Lower lobe of right lung (tissue), 2 donors: ENCODE results near the gene DIDO1. TPM values are rescaled to one million over a fixed set of nuclear protein-coding genes. Genes with fewer than 3 reads are reported as not detected.

Experiments
- ATAC-seq, 2 donors: fragments of 200-7000 bp; cut with Tn5 transposase; one replicate each; pipeline ENCODE4 v1.9.1; 2020 to 2022; ENCODE audit warnings: mild to moderate bottlenecking in 2 of 2, moderate library complexity in 2 of 2
- DNase-seq: peaks from one replicate; pipeline ENCODE4 v3.0.0-alpha.2; 2020
- H3K27ac ChIP-seq: fragments of 200-600 bp; one replicate; pipeline ENCODE4 v1.8.0; 2022
- H3K27me3 ChIP-seq: fragments of 200-600 bp; one replicate; pipeline ENCODE4 v1.8.0; 2022; ENCODE audit warnings: low read depth
- H3K36me3 ChIP-seq: fragments of 200-600 bp; one replicate; pipeline ENCODE4 v1.8.0; 2022; ENCODE audit warnings: mild to moderate bottlenecking
- H3K4me1 ChIP-seq: fragments of 200-600 bp; one replicate; pipeline ENCODE4 v1.8.0; 2022
- H3K4me3 ChIP-seq: fragments of 200-600 bp; one replicate; pipeline ENCODE4 v1.8.0; 2022; ENCODE audit warnings: mild to moderate bottlenecking
- H3K9me3 ChIP-seq: fragments of 200-600 bp; one replicate; pipeline ENCODE4 v1.8.0; 2022
- CTCF ChIP-seq: fragments of 200-600 bp; IDR thresholded peaks from one replicate; pipeline ENCODE4 v1.8.0; 2022; ENCODE audit warnings: antibody characterized with exemption, mild to moderate bottlenecking
- intact Hi-C: fragments of 100-400 bp; cut with DNase I; formaldehyde crosslinking; loops from one replicate; pipeline ENCODE4 v1.11.0; 2022
- total RNA-seq: library from RNA; stranded (reverse); fragmentation: NEBNext Ultra II Directional; extraction: Animal tissue kit (Norgen Biotek cat#: 25700); gene quantifications from one replicate; pipeline ENCODE4 v1.2.1, GENCODE V29; 2021
- donor health status: DM: no; HTN: yes; CAD: no; lungs with severe emphysema.

Gene DIDO1
- total RNA-seq, 1 donor from 2014 or later, result 54.6 TPM

DNA sequence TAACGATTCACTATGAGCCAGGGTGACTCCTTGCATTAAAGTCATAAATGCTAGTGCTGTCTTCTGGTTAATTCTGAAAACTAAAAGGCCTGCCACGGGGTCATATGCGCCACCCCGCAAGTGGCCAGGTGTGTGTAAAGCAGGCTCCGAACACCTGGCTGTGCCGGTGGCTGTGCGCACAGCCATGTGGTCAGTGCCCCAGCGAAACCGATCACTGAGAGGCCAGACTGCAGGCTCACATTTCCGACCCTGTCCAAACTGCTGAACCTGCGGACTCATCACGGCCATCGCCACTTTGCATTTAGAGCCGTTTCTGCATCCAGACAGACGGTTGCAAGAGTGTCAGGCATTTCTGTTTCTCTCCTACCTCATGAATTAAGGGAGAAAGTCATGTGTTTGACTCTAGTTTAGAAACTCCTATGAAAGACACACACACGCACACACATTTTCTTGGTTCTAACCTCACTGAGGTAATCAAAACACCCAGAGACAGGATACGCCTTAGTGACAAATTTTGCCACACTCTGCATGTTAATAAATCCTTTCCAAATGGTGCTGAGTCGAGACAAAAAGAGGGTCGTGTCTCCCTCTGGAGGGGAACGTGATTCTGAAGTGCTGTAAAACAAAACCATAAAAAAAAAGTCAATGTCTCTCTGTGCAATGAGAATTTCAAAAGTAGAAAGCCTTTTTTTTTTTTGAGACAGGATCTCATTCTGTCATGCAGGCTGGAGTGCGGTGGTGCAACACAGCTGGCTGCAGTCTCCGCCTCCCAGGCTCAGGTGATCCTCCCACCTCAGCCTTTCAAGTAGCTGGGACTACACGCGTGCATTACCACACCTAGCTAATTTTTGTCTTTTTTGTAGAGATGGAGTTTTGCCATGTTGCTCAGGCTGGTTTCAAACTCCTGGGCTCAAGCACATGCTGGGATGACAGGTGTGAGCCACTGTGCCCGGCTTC is 33.7 kb downstream of the DIDO1 start:
- no peaks in the 10 kb centered on the region for H3K4me1 ChIP-seq
- peaks cover 94% of the 10 kb centered on the region for H3K36me3 ChIP-seq
- H3K4me3 ChIP-seq, result no peak overlapping the region
- no peaks in the 10 kb centered on the region for H3K27me3 ChIP-seq
- DNase-seq (peak; percentile 13), ATAC-seq (no peak)
- intact Hi-C loops, result no loop called here
- no peak overlapping the region for H3K27ac ChIP-seq
- H3K9me3 ChIP-seq, result no peaks in the 10 kb centered on the region
- no peak for TF ChIP-seq CTCF

DNA sequence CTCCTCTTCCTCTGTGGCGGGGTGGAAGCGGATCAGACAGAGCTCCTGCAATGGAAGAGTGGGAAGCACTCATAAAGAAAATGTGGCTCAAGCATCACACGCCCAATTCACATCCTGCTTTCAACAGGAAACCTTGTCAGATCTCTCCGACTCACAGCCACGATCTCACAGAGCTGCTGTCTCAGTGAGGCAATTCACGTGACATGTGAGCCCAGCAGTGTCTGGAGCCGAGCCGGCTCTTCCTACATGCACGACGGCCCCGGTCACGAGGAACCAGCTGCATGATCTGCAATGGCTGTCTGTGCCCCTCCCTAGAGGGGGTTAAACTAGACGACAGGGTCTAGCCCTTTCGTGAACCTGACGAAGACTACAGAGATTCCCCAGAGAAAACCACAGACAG is 35.2 kb downstream of the DIDO1 start:
- H3K4me3 ChIP-seq, result no peak overlapping the region
- no peaks in the 10 kb centered on the region for H3K4me1 ChIP-seq
- H3K36me3 ChIP-seq, result peaks cover 100% of the 10 kb centered on the region
- ATAC-seq, result no peak
- no peaks in the 10 kb centered on the region for H3K27me3 ChIP-seq
- intact Hi-C loops, result no loop called here
- DNase-seq, result peak; percentile 38
- no peak for TF ChIP-seq CTCF
- H3K9me3 ChIP-seq, result no peaks in the 10 kb centered on the region
- H3K27ac ChIP-seq, result no peak overlapping the region

DNA sequence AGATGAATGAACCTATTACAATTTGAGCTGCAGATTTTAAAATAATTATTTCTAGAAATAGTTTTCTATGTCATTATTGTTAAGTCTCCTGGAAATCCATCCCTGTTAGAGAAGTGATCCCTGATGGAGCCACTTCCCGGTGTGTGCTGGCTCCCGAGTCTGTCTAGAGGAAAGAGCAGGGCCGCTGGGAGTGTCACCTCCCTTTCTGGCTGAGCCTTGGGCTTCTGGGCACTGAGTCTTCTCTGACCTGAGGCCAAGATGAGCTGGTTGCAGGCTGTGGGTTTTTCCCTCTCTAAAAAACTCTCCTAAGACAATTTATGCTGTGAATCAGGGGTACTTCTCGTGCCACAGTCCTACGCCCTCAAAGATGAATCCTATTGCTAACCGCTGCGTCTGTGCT is 35.9 kb downstream of the DIDO1 start:
- no peak overlapping the region for H3K27ac ChIP-seq
- peaks cover 96% of the 10 kb centered on the region for H3K36me3 ChIP-seq
- DNase-seq (no peak), ATAC-seq (no peak)
- no peaks in the 10 kb centered on the region for H3K9me3 ChIP-seq
- TF ChIP-seq CTCF, result no peak
- intact Hi-C loops, result no loop called here
- H3K4me3 ChIP-seq, result no peak overlapping the region
- H3K27me3 ChIP-seq, result no peaks in the 10 kb centered on the region
- no peaks in the 10 kb centered on the region for H3K4me1 ChIP-seq

- no peak for DNase-seq
- intact Hi-C loops, result no loop called here
- H3K4me1 ChIP-seq, result no peaks in the 10 kb centered on the region
- H3K4me3 ChIP-seq, result no peak overlapping the region
- TF ChIP-seq CTCF, result no peak
- no peaks in the 10 kb centered on the region for H3K9me3 ChIP-seq
- H3K27me3 ChIP-seq, result no peaks in the 10 kb centered on the region
- no peak for ATAC-seq
- H3K27ac ChIP-seq, result no peak overlapping the region
- H3K36me3 ChIP-seq, result peaks cover 90% of the 10 kb centered on the region
Observed at GRCh38 chr20:62889871-62890270, 36.4 kb downstream of the DIDO1 start.

- H3K27ac ChIP-seq, result no peak overlapping the region
- no peaks in the 10 kb centered on the region for H3K9me3 ChIP-seq
- no peaks in the 10 kb centered on the region for H3K27me3 ChIP-seq
- no peak overlapping the region for H3K4me3 ChIP-seq
- DNase-seq (no peak), ATAC-seq (no peak)
- TF ChIP-seq CTCF, result no peak
- no peaks in the 10 kb centered on the region for H3K4me1 ChIP-seq
- intact Hi-C loops, result no loop called here
- H3K36me3 ChIP-seq, result peaks cover 85% of the 10 kb centered on the region
Observed at GRCh38 chr20:62889411-62889810, 36.9 kb downstream of the DIDO1 start.
